H7 (cell line): Measurements from ENCODE around the gene AKT2. TPM values are rescaled to one million over a fixed set of nuclear protein-coding genes. Genes with fewer than 3 reads are reported as not detected.

Experiments
- DNase-seq: peaks from one replicate; pipeline ENCODE4 v3.0.0; 2012
- H3K27me3 ChIP-seq: 2 replicates; pipeline ENCODE4 v1.6.0; 2011; ENCODE audit warnings: mild to moderate bottlenecking, low read length; ENCODE audit not compliant: control insufficient read depth, insufficient read depth
- H3K36me3 ChIP-seq: replicated peaks from 2 replicates; pipeline ENCODE4 v1.5.1; 2011; ENCODE audit warnings: low read length; ENCODE audit not compliant: control insufficient read depth, insufficient read depth
- H3K4me3 ChIP-seq: 2 replicates; pipeline ENCODE4 v1.5.1; 2011; ENCODE audit warnings: low read depth, mild to moderate bottlenecking, control low read depth, low read length, moderate library complexity; ENCODE audit not compliant: insufficient read depth
- total RNA-seq: library from RNA; depleted of rRNA; stranded (reverse); fragments of >200 nt; shearing (Covaris generic); gene quantifications from 2 replicates; pipeline ENCODE4 v1.2.3, GENCODE V29; 2014

The AKT2 gene
- total RNA-seq, 1 experiment from 2014 or later: 126 TPM

DNA sequence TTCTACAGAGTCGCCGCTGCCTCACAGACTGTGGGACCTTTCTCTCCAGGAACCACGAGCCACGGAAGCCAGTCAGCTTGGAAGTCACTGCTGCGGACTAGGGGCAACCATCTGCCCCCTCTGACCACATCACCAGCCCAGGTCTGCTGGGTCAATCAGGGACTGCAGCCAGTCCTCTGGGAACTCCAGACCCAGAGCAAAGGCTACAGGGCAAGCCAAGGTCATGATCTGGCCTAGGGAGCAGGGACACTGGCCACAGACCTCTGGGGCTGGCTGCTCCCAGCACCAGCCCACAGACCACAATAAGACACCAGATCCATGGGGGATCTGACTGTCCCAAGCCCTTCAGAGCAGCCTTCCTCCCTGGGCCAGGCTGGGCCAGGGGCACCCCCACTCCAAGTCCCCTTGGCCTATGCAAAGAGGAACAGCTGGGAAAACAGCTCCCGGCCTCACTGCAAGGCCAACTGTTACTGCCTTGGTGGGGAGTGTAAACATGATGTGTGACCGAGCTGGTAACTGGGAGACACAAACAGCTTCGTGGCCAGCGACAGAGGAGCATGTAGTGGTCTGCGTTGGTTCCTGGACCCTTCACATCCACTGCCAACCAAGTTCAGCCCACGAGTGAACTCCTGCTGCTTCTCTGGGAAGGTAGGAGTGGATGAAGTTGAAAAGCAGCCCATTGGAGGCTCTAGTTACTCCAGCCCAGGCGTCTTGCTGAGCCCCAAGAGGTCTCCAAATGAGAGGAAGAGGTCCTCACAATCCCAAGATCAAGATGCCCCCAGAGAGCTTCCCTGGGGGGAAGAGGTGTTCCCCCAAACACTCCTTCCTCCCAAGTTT is 1.5 kb downstream of the AKT2 start:
- DNase-seq: no peak
- H3K27me3 ChIP-seq: no peaks in the 10 kb centered on the region

DNA sequence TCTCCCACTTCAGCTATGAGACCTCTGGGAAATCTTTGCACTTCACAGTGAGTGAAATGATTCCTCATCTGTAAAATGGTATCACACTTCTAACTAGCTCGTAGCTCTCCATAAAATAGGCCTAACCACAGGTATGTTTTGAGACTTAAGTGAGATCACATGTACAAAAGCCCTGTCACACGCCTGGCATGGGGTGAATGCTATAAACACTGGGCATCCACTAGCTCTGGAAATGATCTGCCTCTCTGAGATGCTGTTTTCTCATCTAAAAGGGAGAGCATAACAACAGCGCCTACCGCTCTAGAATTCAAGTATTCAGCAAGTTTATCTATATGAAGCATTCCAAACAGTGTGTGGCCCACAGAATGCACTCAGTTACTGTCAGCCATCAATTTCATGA is 2.2 kb downstream of the AKT2 start:
- no peaks in the 10 kb centered on the region for H3K27me3 ChIP-seq
- no peak for DNase-seq
- no peaks in the 10 kb centered on the region; the same call in 1 of the 2 replicates for H3K36me3 ChIP-seq
- H3K4me3 ChIP-seq: no peak overlapping the region

More for the DNA sequence above, 1.5 kb downstream of the AKT2 start:
- Histone ChIP-seq H3K4me3 (peak overlapping the region; percentile 83), H3K36me3 (no peaks in the 10 kb centered on the region; the same call in 1 of the 2 replicates)

DNA sequence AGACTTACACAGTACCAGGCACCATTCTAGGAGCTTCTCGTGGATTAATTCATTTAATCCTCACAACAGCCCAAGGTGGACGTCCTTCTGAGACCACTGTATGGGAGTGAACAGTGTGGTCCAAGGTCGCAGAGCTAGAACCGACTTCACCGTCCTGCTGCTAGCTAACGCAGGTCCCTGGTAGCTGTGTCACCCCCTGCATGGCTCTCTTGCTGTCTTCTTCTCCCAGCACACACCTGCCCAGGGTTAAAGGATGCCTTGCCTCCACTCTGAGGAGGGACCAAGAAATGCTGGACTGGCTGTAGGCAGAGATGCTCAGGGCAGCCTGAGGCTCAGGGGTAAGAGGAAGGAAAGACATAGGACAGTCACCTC is 3.0 kb downstream of the AKT2 start:
- DNase-seq: no peak
- H3K27me3 ChIP-seq: no peaks in the 10 kb centered on the region
- no peak overlapping the region for H3K4me3 ChIP-seq
- no peaks in the 10 kb centered on the region; the same call in 1 of the 2 replicates for H3K36me3 ChIP-seq

DNA sequence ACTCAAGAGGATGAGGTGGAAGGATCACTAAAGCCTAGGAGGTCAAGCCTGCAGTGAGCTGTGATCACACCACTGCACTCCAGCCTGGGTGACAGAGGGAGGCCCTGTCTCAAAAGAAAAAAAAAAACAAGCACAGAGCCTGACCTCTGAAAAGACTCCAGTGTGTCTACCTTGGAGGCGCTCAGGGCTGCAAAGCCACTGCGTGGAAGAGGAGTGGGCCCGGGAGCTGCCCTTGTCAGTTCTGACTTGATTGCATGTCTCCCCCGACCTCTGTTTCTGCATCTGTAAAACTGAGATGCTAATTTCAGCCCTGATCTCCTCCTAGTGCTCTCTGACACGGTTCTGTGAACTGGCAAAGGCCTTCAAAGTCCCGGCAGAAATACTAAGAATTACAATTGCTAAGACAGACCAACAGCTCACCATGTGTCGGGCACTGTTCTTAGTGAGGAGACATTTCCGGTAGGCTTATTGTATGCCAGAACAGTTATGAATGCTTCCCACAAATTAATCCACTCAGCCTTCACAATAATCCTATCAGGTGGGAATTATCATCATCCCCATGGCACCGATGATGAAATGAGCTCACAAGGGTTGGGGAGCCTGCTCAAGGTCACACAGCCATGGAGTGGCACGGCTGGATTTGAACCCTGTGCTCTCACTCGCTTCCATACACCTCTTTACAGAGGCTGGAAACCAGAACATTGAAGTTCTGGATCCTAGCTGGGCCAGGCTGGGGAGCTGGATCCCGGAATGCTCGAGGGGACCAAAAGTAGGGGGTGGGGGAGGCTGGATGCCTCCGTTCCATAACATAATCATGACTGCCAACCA is 3.5 kb downstream of the AKT2 start:
- no peaks in the 10 kb centered on the region for H3K27me3 ChIP-seq
- DNase-seq: no peak
- H3K36me3 ChIP-seq: no peaks in the 10 kb centered on the region; the same call in 1 of the 2 replicates
- no peak overlapping the region for H3K4me3 ChIP-seq

DNA sequence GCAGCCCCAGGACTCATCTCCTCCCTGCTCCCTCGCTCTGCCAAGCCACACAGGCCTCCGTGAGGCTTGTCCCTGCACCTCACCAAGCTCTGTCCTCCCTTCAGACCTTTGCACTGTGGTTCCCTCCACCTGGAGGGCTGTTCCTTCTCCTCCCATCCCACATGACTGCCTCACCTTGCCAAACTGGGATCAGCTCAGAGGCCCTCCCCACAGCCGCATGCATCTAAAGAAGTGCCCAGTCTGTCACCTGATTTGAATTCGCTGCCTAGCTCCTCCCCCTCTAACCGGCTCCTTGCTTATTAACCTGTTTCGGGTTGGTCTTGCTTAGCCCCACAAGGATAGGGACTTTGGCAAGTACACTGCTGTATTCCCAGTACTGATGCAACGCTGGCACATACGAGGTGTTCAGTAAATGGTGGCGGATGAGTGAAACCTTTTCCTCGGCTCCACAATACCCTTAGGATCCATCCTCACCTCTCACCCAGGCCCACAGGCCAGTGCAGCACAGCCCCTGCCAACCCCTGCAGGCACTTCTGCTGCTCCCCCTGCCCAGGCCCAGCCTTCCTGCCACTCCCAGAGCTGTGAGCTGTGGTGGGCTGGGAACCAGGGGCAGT is 4.4 kb downstream of the AKT2 start:
- Histone ChIP-seq H3K4me3 (no peak overlapping the region), H3K27me3 (no peaks in the 10 kb centered on the region), H3K36me3 (no peaks in the 10 kb centered on the region; the same call in 1 of the 2 replicates)
- peak; percentile 71 for DNase-seq

DNA sequence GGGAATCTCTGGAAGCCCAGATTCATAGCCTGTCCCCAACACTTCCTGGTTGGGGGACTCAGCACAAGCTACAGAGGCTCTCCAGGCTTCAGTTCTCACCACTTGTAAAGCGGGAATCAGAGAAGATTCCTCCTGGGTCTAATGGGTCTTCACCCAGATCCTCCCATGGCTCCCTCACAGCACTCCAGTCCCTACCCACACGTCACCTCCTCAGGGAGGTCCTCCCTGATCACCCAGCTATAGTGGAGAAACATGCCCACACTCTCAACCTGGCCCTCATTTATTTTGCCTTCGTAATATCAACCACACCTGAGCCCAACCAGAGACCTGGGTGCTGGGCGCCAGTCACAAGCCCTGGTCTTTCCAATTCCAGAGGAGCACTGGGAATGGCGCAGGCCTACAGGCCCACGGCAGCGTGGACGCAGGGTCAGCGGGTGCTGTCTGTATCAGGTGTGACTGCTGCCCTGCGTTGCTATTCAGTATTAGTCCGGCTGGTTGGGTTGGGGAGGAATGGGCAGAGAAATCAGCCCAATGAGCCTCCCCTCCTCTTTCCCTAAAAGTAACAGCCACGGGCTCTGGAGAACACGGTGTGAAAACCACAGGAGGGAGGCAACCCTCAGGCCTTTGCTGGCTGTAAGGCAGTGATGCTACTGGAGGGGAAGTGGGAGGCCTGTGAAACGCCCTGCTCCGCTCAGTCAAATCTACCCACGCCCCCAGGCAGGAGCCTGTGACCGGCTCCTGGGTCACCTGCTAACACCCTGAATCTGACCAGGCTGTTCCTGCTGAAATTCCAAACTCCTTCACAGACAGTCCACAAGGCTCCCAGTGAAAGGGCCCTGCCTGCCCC is 5.2 kb downstream of the AKT2 start:
- no peaks in the 10 kb centered on the region for H3K27me3 ChIP-seq
- DNase-seq: no peak
- no peak overlapping the region for H3K4me3 ChIP-seq
- no peaks in the 10 kb centered on the region; the same call in 1 of the 2 replicates for H3K36me3 ChIP-seq

DNA sequence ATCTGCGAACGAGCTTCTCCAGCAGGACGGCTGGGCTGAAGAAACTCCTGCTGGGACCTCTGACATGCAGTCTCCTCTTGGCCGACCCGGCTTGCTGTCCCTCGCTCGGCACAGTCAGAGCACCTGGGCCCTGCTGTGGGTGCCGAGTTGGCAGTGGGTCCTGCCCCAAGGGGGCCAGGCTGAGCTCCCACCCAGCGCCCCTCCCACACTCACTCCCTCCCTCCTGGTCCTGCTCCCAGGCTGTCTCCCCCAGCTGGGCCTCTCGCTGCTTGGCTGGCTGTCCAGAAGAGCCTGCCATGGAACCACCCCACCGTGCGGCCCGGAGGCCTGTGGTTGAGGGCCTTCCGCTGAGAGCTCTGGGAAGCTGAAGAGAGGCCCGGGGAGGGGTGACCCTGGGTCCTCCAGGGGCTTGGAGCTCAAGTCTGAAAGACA is 6.0 kb downstream of the AKT2 start:
- H3K36me3 ChIP-seq: no peaks in the 10 kb centered on the region; the same call in 1 of the 2 replicates
- DNase-seq: no peak
- H3K4me3 ChIP-seq: no peak overlapping the region
- no peaks in the 10 kb centered on the region for H3K27me3 ChIP-seq

DNA sequence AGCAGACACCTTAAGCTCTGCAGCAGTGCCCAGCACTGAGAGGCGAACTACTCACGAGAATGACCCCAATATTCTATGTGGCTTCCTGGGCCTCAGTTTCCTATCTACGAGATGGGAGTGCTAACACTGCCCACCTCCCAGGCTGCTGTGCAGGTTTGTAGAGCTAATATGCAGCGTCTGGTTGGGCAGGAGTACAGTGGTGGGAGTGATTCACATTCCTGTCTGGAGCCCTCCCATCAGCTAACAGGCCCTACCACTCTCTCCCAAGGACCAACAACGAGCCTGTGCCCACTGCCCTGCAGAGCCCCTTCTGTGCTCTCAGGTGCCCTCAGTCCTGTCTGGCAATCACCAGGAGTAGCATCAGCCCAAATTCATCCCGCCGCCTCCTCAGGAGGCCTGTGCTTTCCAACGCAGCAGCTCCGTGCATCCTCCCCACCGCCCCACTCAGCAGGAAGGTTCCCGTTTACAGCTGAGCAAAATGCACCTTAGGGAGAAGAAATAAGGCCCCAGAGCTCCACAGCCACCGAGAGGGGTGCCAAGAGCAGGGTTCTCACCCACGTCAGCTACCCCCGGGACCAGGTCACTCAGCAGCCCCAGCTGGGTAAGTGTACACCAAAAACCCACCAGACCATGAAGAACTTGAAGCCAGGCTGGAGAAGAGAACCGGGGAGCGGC is 6.6 kb downstream of the AKT2 start:
- H3K36me3 ChIP-seq: no peaks in the 10 kb centered on the region; the same call in 1 of the 2 replicates
- H3K27me3 ChIP-seq: no peaks in the 10 kb centered on the region
- no peak for DNase-seq
- H3K4me3 ChIP-seq: no peak overlapping the region

DNA sequence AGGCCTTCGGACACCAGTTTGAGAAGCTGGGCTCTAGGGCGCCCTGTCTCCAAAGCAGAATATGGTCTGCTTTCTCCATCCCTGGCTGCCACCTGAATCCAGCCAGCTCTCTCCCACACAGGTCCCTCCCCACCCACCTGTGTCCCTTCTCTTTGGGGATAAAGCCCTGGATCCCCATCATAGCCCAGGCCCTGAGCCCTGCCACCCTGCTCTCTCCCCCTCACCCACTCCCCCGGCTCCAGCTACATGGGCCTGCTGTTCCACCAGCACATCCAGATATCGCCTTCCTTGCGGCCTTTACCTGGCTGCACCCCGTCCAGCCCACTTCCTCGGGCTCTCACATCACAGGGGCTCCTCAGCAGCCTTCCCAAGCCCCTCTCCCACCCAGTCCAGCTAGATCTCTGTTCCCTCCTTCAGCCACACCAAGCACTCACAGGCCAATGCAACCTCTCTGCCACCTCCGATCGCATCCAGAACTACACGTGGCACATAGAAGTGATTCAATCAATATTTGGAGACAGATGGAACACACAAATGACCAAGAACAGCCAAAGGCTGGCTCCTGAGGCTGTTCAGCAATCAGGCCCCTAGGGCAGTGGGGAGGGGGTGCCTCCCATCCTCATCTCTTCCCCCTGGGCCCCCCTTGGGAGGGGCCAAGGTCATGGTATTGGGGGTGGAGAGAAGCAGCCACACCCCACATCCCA is 7.6 kb downstream of the AKT2 start:
- Histone ChIP-seq H3K27me3 (no peaks in the 10 kb centered on the region), H3K36me3 (no peaks in the 10 kb centered on the region; the same call in 1 of the 2 replicates), H3K4me3 (no peak overlapping the region)
- no peak for DNase-seq

DNA sequence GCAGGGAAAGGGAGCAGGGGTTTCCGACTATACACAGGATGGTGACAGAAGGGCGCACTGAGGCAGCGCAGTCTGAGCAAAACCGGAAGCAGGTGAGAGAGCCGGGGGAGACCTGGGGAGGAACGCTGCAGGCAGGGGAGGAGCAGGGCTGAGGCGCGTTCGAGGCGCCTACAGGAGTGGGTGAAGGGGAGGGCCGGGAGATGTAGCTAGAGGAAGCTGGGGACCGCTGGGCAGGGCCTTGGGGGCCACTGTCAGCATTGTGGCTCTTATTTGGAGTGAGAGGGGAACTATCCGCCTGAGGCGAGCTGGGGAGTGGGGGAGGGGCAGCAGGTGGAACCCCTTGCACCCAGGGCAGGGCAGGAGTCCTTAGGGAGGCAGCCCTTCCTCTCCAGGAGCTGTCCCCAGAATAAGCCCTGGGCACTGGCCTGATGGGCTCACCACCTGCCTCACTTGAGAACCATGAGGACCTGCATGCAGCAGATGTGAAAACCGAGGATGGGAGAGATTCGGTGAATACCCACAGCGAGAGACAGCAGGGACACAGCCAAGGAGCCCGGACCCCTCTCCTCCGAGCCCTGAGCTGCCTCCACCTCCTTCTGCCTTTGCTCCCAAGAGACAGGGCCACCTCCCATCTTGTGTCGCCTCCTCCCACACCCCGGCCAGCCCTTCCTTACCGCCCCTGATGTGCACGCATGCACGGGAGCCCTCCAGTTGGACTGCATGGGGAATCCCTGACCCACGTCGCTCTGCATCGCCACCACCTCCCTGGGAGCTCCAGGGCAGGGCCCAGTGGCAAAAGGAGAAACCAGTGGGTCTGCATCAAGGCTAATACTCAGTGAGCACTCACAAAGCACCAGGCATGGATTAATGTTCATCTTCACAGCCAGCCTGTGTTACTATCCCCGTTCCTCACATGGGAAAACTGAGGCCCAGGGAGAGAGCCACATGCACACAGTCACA is 10.3 kb downstream of the AKT2 start:
- Histone ChIP-seq H3K27me3 (no peaks in the 10 kb centered on the region), H3K4me3 (no peak overlapping the region), H3K36me3 (no peaks in the 10 kb centered on the region; the same call in 1 of the 2 replicates)
- DNase-seq: peak; percentile 63

DNA sequence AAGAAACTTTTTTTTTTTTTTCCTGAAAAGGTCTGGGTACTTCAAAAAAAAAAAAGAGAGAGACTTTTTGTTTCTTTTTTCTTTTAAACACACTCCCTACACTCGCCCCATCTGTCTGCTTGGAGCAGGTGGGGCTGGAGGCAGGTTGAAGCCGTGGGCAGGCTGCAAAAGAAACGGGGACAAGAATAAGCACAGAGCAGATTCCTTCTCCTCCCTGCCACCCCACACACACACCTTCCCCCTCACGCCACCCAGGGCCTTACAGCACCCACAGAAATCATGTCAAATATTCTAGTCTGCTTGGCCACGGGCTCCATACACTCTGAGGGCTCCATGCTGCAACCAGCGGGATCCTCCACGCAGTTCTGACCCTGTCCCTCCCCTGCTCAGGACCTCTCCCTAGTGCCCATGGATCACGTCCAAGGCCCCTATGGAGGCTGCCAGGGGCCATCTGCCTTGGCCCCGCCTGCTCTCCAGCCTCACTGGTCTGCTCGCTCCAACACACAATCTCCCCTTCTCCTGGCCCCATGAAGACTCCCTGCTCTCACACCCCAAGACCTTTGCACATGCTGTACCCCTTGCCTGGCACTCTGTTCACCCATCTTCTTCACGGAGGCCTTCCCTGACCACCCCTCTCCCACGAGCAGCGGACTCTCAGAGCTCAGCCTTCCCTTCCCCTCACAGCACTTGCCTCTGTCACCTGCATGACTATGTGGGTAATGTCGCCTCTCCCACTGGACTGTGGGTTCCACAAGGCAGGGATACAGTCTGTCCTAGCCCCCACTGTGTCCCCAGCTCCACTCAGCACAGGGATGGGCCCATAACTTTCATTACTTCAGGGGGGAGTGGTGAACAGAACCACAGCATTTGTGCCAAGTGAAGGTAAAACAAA is 11.4 kb downstream of the AKT2 start:
- DNase-seq: no peak
- no peaks in the 10 kb centered on the region; the same call in 1 of the 2 replicates for H3K36me3 ChIP-seq
- H3K27me3 ChIP-seq: no peaks in the 10 kb centered on the region
- no peak overlapping the region for H3K4me3 ChIP-seq
